Measurements from ENCODE around the gene IRAK3. TPM values are rescaled to one million over a fixed set of nuclear protein-coding genes. Genes with fewer than 3 reads are reported as not detected.
A peak's percentile ranks its signal among the peaks of the same experiment; 100 is the strongest.

Gene IRAK3
- total RNA-seq, 1 donor, result 21.4 TPM

- no peak overlapping the region for H3K4me3 ChIP-seq (ENCODE audit: low read depth, low read length)
- no peak for DNase-seq (ENCODE audit: low read depth)
- TF ChIP-seq CTCF (IDR thresholded peaks at IDR 0.05; ENCODE audit: insufficient read depth, low read length), result no peak
Measured at GRCh38 chr12:66195242-66195641, 6.2 kb downstream of the IRAK3 start.

GRCh38 chr12:66196806-66197205 lies 7.8 kb downstream of the IRAK3 start:
- DNase-seq (ENCODE audit: low read depth), result peak; percentile 30
- no peak for TF ChIP-seq CTCF (IDR thresholded peaks at IDR 0.05; ENCODE audit: insufficient read depth, low read length)
- no peak overlapping the region for H3K4me3 ChIP-seq (ENCODE audit: low read depth, low read length)

GRCh38 chr12:66197495-66197921 lies 8.5 kb downstream of the IRAK3 start:
- DNase-seq (ENCODE audit: low read depth), result peak; percentile 32
- TF ChIP-seq CTCF (IDR thresholded peaks at IDR 0.05; ENCODE audit: insufficient read depth, low read length), result no peak
- no peak overlapping the region for H3K4me3 ChIP-seq (ENCODE audit: low read depth, low read length)

GRCh38 chr12:66199141-66199540 lies 10.1 kb downstream of the IRAK3 start:
- TF ChIP-seq CTCF (IDR thresholded peaks at IDR 0.05; ENCODE audit: insufficient read depth, low read length), result no peak
- no peak for DNase-seq (ENCODE audit: low read depth)
- no peak overlapping the region for H3K4me3 ChIP-seq (ENCODE audit: low read depth, low read length)

- no peak for TF ChIP-seq CTCF (IDR thresholded peaks at IDR 0.05; ENCODE audit: insufficient read depth, low read length)
- peak; percentile 17 for DNase-seq (ENCODE audit: low read depth)
- H3K4me3 ChIP-seq (ENCODE audit: low read depth, low read length), result no peak overlapping the region
Measured at GRCh38 chr12:66199831-66200509, 11.0 kb downstream of the IRAK3 start.

- no peak overlapping the region for H3K4me3 ChIP-seq (ENCODE audit: low read depth, low read length)
- DNase-seq (ENCODE audit: low read depth), result no peak
- no peak for TF ChIP-seq CTCF (IDR thresholded peaks at IDR 0.05; ENCODE audit: insufficient read depth, low read length)
Measured at GRCh38 chr12:66203820-66204219, 14.8 kb downstream of the IRAK3 start.

- DNase-seq (ENCODE audit: low read depth), result no peak
- TF ChIP-seq CTCF (IDR thresholded peaks at IDR 0.05; ENCODE audit: insufficient read depth, low read length), result no peak
- H3K4me3 ChIP-seq (ENCODE audit: low read depth, low read length), result no peak overlapping the region
Measured at GRCh38 chr12:66206141-66206540, 17.1 kb downstream of the IRAK3 start.
